ENCODE measurements around the gene GALE. TPM values are rescaled to one million over a fixed set of nuclear protein-coding genes. Genes with fewer than 3 reads are reported as not detected.
"Not testable (repeated sequence)": the region's sequence is repeated elsewhere in the genome, so short reads cannot be mapped to it uniquely, and the experiment has no call there.

Gene GALE
- total RNA-seq, 1 donor from 2014 or later: 24.9 TPM

DNA sequence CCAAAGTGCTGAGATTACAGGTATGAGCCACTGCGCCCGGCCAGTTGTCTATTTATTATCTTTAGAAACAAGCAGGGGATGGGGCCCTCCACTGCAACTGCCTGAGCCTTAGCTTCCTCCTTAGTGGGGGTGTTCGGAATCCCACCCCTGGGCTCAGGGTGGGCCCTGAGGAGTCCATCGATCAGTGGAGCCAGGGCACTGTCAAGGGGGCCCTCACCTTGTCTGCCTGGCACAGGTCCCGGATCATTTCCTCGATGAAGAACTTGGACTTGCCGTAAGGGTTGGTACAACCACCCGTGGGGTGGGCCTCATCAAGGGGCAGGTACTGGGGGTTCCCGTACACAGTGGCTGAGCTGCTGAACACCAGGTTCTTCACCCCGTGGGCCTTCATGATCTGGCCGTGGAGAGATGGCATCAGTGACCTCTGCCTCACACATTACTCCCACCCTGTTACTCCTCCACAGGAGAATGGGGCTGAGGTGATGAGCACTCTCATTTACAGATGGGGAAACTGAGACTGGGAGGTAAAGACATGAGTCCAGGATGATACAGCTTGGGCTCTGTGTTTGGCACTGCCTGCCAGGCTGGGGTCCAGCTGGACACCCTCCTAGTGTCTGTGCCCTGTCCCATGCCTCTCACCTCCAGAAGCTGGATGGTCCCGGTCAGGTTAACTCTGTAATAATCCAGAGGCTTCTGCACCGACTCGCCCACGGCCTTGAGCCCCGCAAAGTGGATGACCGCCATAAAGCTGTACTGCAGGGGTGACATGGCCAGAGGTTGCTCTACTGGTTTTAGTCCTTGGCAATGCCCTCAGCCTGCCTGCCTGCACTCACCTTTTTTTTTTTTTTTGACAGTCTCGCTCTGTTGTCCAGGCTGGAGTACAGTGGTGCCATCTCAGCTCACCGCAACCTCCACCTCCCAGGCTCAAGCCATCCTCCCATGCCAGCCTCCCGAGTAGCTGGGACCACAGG lies 2.8 kb downstream of the GALE start:
- H3K27ac Mint-ChIP-seq (ENCODE audit: unreplicated experiment): no peak overlapping the region
- H3K4me3 Mint-ChIP-seq (ENCODE audit: unreplicated experiment): no peak overlapping the region
- no peak for TF ChIP-seq CTCF (IDR thresholded peaks at IDR 0.05)
- no peaks in the 10 kb centered on the region for H3K27me3 Mint-ChIP-seq (ENCODE audit: low read depth)
- H3K4me1 Mint-ChIP-seq (ENCODE audit: low read depth): peaks cover 14% of the 10 kb centered on the region
- no peaks in the 10 kb centered on the region for H3K9me3 Mint-ChIP-seq (ENCODE audit: low read depth)
- DNase-seq (ENCODE audit: low spot score): no peak
- peaks cover 2% of the 10 kb centered on the region for H3K36me3 Mint-ChIP-seq (ENCODE audit: low read depth)

GRCh38 chr1:23796466-23797271 lies 3.9 kb downstream of the GALE start:
- H3K27ac Mint-ChIP-seq (ENCODE audit: unreplicated experiment): peak overlapping the region; percentile 17
- TF ChIP-seq CTCF (IDR thresholded peaks at IDR 0.05): no peak
- no peaks in the 10 kb centered on the region for H3K9me3 Mint-ChIP-seq (ENCODE audit: low read depth)
- H3K4me3 Mint-ChIP-seq (ENCODE audit: unreplicated experiment): no peak overlapping the region
- no peak for DNase-seq (ENCODE audit: low spot score)
- peaks cover 2% of the 10 kb centered on the region for H3K36me3 Mint-ChIP-seq (ENCODE audit: low read depth)
- peaks cover 23% of the 10 kb centered on the region for H3K4me1 Mint-ChIP-seq (ENCODE audit: low read depth)
- no peaks in the 10 kb centered on the region for H3K27me3 Mint-ChIP-seq (ENCODE audit: low read depth)

DNA sequence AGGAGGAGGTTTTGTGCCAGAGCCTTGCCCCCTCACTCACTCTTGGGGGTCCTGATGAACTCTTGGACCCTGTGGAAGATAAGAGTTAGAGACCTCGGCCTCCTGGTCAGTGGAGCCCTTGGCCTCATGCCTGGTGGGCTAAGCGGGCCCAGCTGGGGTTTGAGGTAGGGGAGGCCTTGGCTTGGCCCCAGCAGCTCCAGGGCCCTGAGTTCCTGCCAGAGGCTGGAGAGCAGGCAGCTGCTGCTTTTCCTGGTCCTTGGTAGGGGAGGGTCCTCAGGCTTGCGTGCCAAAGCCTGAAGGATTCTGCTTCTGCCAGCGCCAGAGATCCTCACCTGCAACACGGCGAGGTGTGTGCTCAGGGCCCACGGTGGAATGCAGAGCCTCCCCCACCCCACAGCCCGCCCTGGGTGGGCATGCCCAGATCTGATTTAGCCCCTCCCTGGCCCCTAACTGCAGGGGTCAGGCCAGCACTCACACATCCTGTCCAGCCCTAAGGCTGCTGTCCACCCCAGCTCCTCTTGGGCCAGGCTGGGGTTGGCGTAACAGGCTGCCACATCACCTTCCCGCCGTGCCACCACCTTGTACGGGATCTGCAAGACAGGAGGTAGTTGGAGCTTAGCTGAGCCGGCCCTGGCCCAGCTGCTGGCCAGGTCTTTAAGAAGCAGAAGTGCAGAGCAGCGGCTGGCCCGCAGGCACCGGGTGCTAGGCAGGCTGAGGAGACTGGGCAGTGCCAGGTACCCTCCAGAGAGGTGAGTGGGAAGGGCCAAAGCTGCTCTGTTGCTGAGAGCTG lies 4.7 kb downstream of the GALE start:
- peak overlapping the region; percentile 17 for H3K27ac Mint-ChIP-seq (ENCODE audit: unreplicated experiment)

DNA sequence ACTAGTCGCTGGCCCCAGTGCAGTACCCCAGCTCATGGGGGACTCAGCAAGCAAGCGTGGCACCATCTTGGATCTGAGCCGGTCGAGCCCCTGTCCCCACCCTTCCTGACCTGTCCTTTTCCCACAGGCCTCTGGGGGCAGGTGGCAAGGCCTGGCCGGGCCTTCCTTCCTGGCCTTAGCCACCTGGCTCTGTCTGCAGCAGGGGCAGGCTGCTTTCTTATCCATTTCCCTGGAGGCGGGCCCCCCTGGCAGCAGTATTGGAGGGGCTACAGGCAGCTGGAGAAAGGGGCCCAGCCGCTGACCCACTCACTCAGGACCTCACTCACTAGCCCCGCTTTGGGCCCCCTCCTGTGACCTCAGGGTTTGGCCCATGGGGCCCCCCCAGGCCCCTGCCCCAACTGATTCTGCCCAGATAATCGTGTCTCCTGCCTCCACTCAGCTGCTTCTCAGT lies 5.8 kb downstream of the GALE start:
- not testable (repeated sequence) for H3K9me3 Mint-ChIP-seq (ENCODE audit: low read depth); DNase-seq (ENCODE audit: low spot score); H3K4me3 Mint-ChIP-seq (ENCODE audit: unreplicated experiment); H3K36me3 Mint-ChIP-seq (ENCODE audit: low read depth); H3K27me3 Mint-ChIP-seq (ENCODE audit: low read depth)
- H3K27ac Mint-ChIP-seq (ENCODE audit: unreplicated experiment): peak overlapping the region; percentile 12
- H3K4me1 Mint-ChIP-seq (ENCODE audit: low read depth): peaks cover 33% of the 10 kb centered on the region

More for the DNA sequence above, 4.7 kb downstream of the GALE start:
- DNase-seq (ENCODE audit: low spot score): no peak
- Mint-ChIP-seq H3K36me3 (ENCODE audit: low read depth) (peaks cover 2% of the 10 kb centered on the region), H3K4me3 (ENCODE audit: unreplicated experiment) (no peak overlapping the region), H3K27me3 (ENCODE audit: low read depth) (no peaks in the 10 kb centered on the region), H3K9me3 (ENCODE audit: low read depth) (no peaks in the 10 kb centered on the region), H3K4me1 (ENCODE audit: low read depth) (peaks cover 24% of the 10 kb centered on the region)
- TF ChIP-seq CTCF (IDR thresholded peaks at IDR 0.05): no peak

- no peak for TF ChIP-seq CTCF (IDR thresholded peaks at IDR 0.05)
- no peak for DNase-seq (ENCODE audit: low spot score)
- no peaks in the 10 kb centered on the region for H3K9me3 Mint-ChIP-seq (ENCODE audit: low read depth)
- peaks cover 2% of the 10 kb centered on the region for H3K36me3 Mint-ChIP-seq (ENCODE audit: low read depth)
- no peaks in the 10 kb centered on the region for H3K27me3 Mint-ChIP-seq (ENCODE audit: low read depth)
- H3K4me1 Mint-ChIP-seq (ENCODE audit: low read depth): peaks cover 34% of the 10 kb centered on the region
- no peak overlapping the region for H3K4me3 Mint-ChIP-seq (ENCODE audit: unreplicated experiment)
- H3K27ac Mint-ChIP-seq (ENCODE audit: unreplicated experiment): peak overlapping the region; percentile 12
These were observed 6.5 kb downstream of the GALE start for GRCh38 chr1:23793861-23794731.

All from chondrocyte (in vitro differentiated cells).